LNCaP clone FGC (cell line): Measurements from ENCODE around the gene KPNA6.

Experiments used
- DNase-seq: peaks from one replicate; pipeline ENCODE4 v3.0.0-alpha.2; 2011; ENCODE audit warnings: low read depth
- H3K4me3 ChIP-seq: 2 replicates; pipeline ENCODE4 v1.5.1; 2011; ENCODE audit warnings: mild to moderate bottlenecking, low read depth, low read length, control low read depth
- TF ChIP-seq, protein P1 (sequence below): IDR thresholded peaks from 2 replicates; pipeline ENCODE4 v1.5.1; 2012; ENCODE audit warnings: mild to moderate bottlenecking; ENCODE audit not compliant: control insufficient read depth, insufficient read depth; ENCODE audit errors: extremely low read depth

Gene KPNA6

DNA sequence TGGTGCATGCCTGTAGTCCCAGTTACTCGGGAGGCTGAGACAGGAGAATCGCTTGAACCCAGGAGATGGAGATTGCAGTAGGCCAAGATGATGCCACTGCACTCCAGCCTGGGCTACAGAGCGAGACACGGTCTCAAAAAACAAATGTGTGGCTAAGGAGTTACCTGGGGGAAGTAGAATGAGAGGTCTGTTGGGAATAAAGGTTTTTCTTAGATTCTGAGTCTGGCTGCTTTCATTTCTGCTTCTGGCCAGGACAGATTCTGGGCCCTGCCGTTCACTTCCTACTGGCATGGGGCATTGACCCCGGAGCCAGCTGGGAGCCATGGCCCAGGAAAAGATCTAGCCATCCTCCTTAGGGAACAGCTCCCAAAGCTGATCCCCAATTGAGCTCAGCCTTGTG lies 100.6 kb downstream of the KPNA6 start:
- TF ChIP-seq, protein P1, sequence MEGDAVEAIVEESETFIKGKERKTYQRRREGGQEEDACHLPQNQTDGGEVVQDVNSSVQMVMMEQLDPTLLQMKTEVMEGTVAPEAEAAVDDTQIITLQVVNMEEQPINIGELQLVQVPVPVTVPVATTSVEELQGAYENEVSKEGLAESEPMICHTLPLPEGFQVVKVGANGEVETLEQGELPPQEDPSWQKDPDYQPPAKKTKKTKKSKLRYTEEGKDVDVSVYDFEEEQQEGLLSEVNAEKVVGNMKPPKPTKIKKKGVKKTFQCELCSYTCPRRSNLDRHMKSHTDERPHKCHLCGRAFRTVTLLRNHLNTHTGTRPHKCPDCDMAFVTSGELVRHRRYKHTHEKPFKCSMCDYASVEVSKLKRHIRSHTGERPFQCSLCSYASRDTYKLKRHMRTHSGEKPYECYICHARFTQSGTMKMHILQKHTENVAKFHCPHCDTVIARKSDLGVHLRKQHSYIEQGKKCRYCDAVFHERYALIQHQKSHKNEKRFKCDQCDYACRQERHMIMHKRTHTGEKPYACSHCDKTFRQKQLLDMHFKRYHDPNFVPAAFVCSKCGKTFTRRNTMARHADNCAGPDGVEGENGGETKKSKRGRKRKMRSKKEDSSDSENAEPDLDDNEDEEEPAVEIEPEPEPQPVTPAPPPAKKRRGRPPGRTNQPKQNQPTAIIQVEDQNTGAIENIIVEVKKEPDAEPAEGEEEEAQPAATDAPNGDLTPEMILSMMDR, result no peak
- no peak for DNase-seq
- H3K4me3 ChIP-seq, result no peak overlapping the region

DNA sequence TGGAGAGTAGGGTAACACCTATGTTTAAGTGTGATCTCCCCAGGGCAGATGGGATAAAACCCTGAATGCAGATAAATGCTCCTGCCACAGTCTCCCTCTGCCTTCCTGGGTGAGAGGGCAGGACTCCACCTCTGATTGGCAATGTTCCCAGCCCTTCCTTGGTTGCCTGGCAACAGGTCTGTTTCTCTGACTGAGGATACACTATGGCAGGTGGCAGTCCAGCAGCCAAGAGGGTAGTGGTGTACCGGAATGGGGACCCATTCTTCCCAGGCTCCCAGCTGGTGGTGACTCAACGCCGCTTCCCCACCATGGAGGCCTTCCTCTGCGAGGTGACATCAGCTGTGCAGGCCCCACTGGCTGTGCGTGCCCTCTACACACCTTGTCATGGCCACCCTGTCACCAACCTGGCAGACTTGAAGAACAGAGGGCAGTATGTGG lies 101.1 kb downstream of the KPNA6 start, which contains the start of gene DCDC2B:
Gene DCDC2B, plus strand, starts transcription at position 199 of the 438 bp plus-strand sequence. Its CDS starts 5 bp downstream, at position 204.
- DNase-seq, result peak; percentile 69
- TF ChIP-seq, protein P1, result no peak
- no peak within 1 kb of the TSS for H3K4me3 ChIP-seq

GRCh38 chr1:32215629-32216480 lies 108.0 kb downstream of the KPNA6 start:
- DNase-seq, result no peak
- no peak overlapping the region for H3K4me3 ChIP-seq
- TF ChIP-seq, protein P1, result peak; percentile 89

DNA sequence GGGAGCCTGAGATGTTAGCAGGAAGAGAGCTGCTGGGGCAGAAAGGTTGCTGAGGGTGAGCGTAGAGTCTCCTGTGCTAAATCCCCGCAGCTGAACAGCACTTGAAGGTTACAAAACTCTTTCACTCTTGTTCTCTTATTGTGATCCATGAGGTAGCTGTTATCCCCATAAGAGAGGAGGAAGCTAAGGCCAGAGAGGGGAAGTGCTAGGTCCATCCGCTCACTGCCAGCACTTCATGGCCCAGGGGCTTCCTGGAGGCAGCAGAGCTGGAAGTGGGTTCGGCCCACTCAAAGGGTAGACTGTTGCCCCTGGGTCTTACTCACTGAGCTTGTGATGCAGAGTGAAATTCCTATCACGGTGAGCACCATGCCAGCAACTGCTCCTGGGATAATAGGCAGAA lies 108.7 kb downstream of the KPNA6 start:
- no peak for DNase-seq
- TF ChIP-seq, protein P1, result no peak
- no peak overlapping the region for H3K4me3 ChIP-seq

DNA sequence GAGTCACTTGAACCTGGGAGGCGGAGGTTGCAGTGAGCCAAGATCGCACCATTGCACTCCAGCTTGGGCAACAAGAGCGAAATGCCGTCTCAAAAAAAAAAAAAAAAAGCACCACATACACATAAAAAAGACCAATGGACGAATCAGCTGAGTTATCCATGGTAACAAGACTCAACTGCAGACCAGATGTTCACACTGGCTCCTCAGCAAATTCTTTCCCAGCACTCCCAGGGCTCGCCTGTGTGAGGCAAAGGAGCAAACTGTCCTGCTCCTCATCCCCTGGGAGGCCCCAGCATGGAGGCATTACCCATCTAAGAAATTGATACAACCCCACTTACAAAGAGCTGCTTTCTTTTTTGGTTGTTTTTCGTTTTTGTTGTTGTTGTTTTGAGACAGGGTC lies 111.2 kb downstream of the KPNA6 start:
- H3K4me3 ChIP-seq, result no peak overlapping the region
- TF ChIP-seq, protein P1, result no peak
- no peak for DNase-seq

GRCh38 chr1:32220746-32221580 lies 113.1 kb downstream of the KPNA6 start:
- DNase-seq, result no peak
- TF ChIP-seq, protein P1, result no peak

More at GRCh38 chr1:32220746-32221580, 113.1 kb downstream of the KPNA6 start:
- peak overlapping the region; percentile 100 for H3K4me3 ChIP-seq
